GM21619 (cell line): ENCODE results near the gene ABI3BP.
"Not testable (repeated sequence)": the region's sequence is repeated elsewhere in the genome, so short reads cannot be mapped to it uniquely, and the experiment has no call there.

Experiments used
- ATAC-seq: cut with Tn5 transposase; IDR thresholded peaks from one replicate; pipeline ENCODE4 v1.9.1; 2021; ENCODE audit not compliant: unreplicated experiment

ABI3BP gene

GRCh38 chr3:100946096-100946495, 47.1 kb downstream of the ABI3BP start:
- not testable (repeated sequence) for ATAC-seq

GRCh38 chr3:100941451-100941850, 51.8 kb downstream of the ABI3BP start:
- no peak for ATAC-seq

GRCh38 chr3:100941041-100941440, 52.2 kb downstream of the ABI3BP start:
- no peak for ATAC-seq

GRCh38 chr3:100936931-100937330, 56.3 kb downstream of the ABI3BP start:
- ATAC-seq, result no peak

GRCh38 chr3:100932491-100932890, 60.7 kb downstream of the ABI3BP start:
- no peak for ATAC-seq

GRCh38 chr3:100928638-100929428, 64.4 kb downstream of the ABI3BP start:
- ATAC-seq, result no peak

- no peak for ATAC-seq
Observed at GRCh38 chr3:100927775-100928174, 65.4 kb downstream of the ABI3BP start.

GRCh38 chr3:100915706-100916495, 77.3 kb downstream of the ABI3BP start:
- no peak for ATAC-seq

- ATAC-seq, result no peak
Observed at GRCh38 chr3:100913870-100914648, 79.2 kb downstream of the ABI3BP start.

GRCh38 chr3:100912976-100913545, 80.2 kb downstream of the ABI3BP start:
- ATAC-seq, result no peak

GRCh38 chr3:100912571-100912970, 80.7 kb downstream of the ABI3BP start:
- no peak for ATAC-seq

GRCh38 chr3:100911956-100912355, 81.3 kb downstream of the ABI3BP start:
- no peak for ATAC-seq

- no peak for ATAC-seq
Observed at GRCh38 chr3:100910986-100911385, 82.2 kb downstream of the ABI3BP start.

- ATAC-seq, result no peak
Observed at GRCh38 chr3:100902572-100902971, 90.6 kb downstream of the ABI3BP start.

- no peak for ATAC-seq
Observed at GRCh38 chr3:100900671-100901335, 92.4 kb downstream of the ABI3BP start.

GRCh38 chr3:100899440-100900091, 93.7 kb downstream of the ABI3BP start:
- ATAC-seq, result peak; percentile 84

- ATAC-seq, result no peak
Observed at GRCh38 chr3:100898681-100899080, 94.5 kb downstream of the ABI3BP start.

- no peak for ATAC-seq
Observed at GRCh38 chr3:100896994-100897393, 96.2 kb downstream of the ABI3BP start.

GRCh38 chr3:100893590-100893989, 99.6 kb downstream of the ABI3BP start:
- ATAC-seq, result no peak

- no peak for ATAC-seq
Observed at GRCh38 chr3:100893108-100893507, 100.1 kb downstream of the ABI3BP start.
